H7 (cell line): Measurements from ENCODE around the gene ENTPD8. TPM values are rescaled to one million over a fixed set of nuclear protein-coding genes. Genes with fewer than 3 reads are reported as not detected.
"Not testable (repeated sequence)": the region's sequence is repeated elsewhere in the genome, so short reads cannot be mapped to it uniquely, and the experiment has no call there.

ENCODE experiments used
- DNase-seq: peaks from one replicate; pipeline ENCODE4 v3.0.0; 2012
- H3K27me3 ChIP-seq: 2 replicates; pipeline ENCODE4 v1.6.0; 2011; ENCODE audit warnings: mild to moderate bottlenecking, low read length; ENCODE audit not compliant: control insufficient read depth, insufficient read depth
- H3K36me3 ChIP-seq: replicated peaks from 2 replicates; pipeline ENCODE4 v1.5.1; 2011; ENCODE audit warnings: low read length; ENCODE audit not compliant: control insufficient read depth, insufficient read depth
- H3K4me3 ChIP-seq: 2 replicates; pipeline ENCODE4 v1.5.1; 2011; ENCODE audit warnings: low read depth, mild to moderate bottlenecking, control low read depth, low read length, moderate library complexity; ENCODE audit not compliant: insufficient read depth
- total RNA-seq: library from RNA; depleted of rRNA; stranded (reverse); fragments of >200 nt; shearing (Covaris generic); gene quantifications from 2 replicates; pipeline ENCODE4 v1.2.3, GENCODE V29; 2014

The ENTPD8 gene
- total RNA-seq, 1 experiment from 2014 or later, result 0.76 TPM

DNA sequence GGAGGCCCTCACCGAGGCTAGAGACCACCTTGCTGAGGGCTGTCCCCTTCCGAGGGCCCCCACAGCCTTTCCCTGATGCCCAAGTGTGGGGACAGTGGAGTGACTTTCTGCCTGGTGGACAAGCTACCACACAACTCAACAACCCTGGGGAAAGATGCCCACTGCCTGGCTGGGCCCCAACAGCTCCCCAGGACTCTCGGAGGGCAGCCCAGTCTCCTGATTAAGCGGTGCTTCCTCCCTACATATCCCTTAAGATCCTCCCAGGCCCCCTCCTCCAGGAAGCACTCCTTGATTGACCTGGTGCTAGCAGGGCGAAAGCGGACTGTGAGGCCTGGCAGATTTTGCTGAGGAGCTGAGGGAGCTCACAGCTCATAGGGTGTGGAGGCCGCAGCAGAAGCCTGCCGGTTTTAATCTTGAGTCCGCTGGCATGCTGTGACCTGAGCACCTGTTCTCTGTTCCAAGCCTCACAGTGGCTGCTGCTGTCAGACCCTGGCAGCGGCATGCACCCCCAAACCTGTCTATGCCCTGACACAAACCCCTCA, 15.8 kb upstream of the ENTPD8 start:
- Histone ChIP-seq H3K27me3 (peaks cover 13% of the 10 kb centered on the region; the same call in 1 of the 2 replicates), H3K4me3 (no peak overlapping the region), H3K36me3 (peaks cover 10% of the 10 kb centered on the region)
- DNase-seq, result no peak

DNA sequence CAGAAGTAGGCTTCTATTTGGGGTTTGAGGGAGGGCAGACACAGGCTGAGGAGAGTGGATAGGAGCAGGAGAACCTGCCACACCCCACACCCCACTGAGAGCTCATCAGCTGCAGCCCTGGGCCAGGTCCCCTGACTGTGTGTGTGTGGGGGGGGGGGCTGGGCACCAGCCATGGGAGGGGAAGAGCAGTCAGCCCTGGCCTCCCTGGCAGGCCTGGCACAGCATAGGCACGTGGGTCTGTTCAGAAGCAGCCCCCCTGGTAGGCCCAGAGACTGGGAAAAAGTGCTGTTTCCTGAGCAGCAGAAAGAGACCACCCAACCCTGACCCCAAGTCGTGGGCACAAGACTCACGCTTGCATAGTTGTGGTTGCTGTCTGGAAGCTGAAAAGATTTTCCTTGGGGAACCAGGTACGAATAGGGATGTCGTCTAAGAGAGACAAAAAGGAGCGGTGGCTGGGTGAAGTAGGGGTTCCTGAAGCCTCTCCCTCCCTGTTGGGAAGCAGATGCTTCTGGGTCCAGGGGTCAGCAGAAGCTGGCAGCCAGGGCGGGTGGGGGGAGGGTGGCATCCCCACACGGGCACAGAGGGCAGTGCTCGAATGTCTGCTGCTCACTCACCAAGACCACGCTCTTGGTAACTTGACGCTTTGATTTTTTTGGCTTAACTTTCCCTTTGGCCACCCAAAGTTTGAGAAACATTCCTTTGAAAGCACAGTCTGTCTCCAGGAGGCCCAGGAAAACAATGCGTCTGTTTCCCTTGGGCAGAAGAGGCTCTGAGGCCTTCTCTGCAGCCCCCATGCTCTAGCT, 15.1 kb upstream of the ENTPD8 start:
- DNase-seq, result no peak
- Histone ChIP-seq H3K27me3 (peaks cover 12% of the 10 kb centered on the region; the same call in 1 of the 2 replicates), H3K4me3 (no peak overlapping the region), H3K36me3 (peaks cover 10% of the 10 kb centered on the region)

DNA sequence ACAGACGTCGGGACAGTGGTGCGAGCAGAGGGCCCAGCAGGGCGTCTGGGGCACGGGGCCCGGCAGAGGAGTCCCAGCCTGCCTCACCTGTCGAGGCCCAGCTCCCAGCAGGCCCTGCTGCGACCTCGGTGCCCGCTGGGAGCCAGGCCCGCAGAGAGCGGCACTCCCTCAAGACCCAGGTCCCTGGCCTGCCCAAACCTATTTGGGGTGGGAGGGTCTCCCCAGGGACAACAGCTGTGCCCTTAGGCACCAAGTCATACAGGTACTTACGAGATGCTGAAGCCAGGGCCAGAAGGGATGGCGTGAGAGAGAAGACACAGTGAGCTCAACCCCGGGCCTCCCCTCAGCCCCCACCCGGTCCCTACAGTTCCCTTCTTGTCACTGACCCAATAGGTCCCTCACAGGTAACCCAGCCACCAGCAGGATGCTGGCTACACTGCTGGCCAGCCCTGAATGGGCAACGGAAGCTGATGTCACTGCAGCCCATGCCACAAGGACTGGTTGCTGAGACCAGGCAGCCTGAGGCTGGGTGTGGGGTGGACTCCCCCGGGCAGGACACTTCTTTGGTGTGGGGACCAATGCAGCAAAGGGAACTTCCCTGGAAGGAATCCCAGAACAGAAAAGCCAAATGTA, 14.3 kb upstream of the ENTPD8 start:
- Histone ChIP-seq H3K36me3 (peaks cover 10% of the 10 kb centered on the region), H3K4me3 (no peak overlapping the region), H3K27me3 (peaks cover 12% of the 10 kb centered on the region; the same call in 1 of the 2 replicates)
- DNase-seq, result no peak

DNA sequence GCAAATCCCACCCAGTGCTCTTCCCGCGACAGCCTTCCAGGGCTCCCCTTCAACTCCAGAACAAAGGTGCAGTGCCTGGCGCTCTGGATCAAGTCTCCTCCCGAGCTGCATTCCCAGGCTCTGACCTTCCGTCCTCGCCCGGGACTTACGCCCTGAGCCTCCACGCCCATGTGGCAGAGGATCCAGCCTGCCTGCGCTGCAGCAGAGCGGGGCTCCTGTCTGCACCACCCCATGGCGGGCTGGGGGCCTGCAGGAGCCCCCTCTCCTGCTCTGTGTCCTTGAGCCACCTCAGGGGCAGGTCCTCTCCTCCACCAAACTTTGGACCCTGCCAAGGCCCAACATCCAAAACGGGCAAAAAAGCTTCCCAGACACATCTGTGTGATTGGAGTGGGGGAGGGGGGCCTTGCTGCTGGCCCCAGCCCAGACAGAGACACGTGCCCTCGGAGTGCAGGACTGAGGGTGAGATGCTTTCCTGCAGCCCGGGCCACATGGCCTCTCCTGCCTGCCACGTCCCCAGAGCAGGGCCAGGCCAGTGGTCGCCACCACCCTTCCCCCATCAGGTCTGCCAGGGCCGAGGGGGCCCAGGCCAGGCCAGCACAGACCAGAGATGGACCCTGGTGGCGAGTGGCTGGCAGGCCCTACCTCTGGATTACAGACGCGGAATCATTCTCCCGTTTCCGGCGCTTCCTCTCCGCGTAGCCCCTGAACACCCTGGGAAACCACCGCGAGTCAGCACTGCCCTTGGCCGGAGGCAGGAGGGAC, 13.6 kb upstream of the ENTPD8 start:
- Histone ChIP-seq H3K4me3 (peak overlapping the region; percentile 44), H3K27me3 (peaks cover 8% of the 10 kb centered on the region; the same call in 1 of the 2 replicates), H3K36me3 (peaks cover 10% of the 10 kb centered on the region)
- DNase-seq, result peak; percentile 87

DNA sequence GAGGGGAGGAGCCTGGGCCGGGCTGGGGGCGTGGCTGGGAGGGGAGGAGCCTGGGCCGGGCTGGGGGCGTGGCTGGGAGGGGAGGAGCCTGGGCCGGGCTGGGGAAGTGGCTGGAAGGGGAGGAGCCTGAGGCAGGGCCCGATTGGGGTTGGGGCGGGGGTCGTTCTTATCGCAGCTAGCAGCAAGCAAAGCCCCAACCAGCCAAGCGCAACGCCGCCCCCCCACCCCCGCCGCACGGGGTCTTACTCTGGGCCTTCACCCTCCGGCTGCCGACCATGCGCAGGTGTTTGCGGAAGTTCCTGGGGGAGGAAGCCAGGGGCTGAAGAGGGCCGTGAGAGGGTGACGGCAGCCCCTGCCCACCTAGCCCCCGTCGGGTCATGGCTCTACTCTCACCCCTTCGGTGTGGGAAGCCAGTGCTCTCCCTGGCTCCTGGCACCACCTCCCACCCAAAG, 13.0 kb upstream of the ENTPD8 start:
- H3K4me3 ChIP-seq, result peak overlapping the region; percentile 44
- H3K27me3 ChIP-seq, result peaks cover 6% of the 10 kb centered on the region; the same call in 1 of the 2 replicates
- H3K36me3 ChIP-seq, result peaks cover 10% of the 10 kb centered on the region
- peak; percentile 98 for DNase-seq

DNA sequence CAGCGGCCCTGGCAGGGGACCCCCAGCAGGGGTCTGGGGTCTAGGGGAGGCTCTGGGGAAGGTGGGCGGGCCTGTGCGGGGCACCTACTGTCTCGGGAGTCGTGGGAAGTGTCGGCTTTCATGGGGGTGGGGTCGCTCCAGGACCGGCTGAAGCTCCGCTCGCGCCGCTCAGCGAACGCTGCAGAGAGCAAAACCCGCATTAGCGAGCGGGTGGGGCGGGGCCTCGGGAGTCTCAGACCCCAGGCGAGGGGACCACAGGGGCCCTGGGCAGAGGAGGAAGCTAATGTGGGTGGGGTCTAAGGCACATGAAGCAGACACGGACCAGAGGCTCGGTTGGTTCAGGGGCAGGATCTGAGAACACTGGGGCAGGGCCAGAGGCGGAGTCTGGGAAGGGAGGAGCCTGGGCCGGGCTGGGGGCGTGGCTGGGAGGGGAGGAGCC, 12.5 kb upstream of the ENTPD8 start:
- peak; percentile 99 for DNase-seq
- Histone ChIP-seq H3K27me3 (peaks cover 5% of the 10 kb centered on the region; the same call in 1 of the 2 replicates), H3K36me3 (peaks cover 10% of the 10 kb centered on the region), H3K4me3 (peak overlapping the region; percentile 42)

DNA sequence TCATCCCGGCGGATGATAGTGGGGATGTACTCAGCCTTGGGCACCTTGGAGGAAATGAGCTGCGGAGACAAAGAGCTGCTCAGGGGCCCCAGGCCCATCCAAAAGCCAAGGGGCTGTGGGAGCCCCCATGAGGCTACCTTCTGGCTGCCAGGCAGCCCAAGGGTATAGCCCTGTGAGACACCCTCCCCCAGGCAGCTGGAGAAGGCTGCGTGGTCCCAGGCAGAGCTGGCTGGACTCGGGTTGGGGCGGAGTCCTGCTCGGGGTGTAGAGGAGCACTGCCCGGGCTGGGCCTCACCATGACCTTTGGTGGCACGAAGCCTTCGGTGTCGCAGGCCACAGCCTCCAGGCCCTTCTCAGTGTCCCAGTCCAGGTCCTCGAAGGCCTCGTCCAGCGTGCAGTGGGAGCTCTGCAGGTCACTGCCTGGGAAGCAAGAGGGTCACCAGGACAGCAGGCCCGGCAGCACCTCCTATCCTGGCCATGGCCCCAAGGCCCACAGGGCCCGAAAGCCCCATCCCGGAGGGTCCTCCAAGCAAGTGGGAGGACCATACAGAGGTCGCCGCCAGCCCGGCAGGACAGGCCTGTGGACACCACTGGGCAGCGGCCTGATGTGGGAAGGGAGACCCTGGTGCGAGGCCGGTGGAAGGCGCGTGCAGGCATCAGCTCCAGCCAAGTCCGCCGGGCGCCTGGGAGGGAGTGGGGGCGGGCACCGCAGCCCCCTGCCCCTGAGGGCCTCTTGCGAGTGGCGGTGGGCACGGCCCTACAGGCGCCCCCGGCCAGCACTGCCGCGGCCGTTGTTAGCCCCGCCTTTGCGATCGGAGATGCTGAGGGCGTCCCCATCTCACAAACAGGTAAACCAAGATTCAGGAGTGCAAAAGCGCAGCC, 11.8 kb upstream of the ENTPD8 start:
- DNase-seq, result peak; percentile 44
- Histone ChIP-seq H3K4me3 (peak overlapping the region; percentile 42), H3K27me3 (no peaks in the 10 kb centered on the region; the same call in 1 of the 2 replicates), H3K36me3 (peaks cover 10% of the 10 kb centered on the region)

DNA sequence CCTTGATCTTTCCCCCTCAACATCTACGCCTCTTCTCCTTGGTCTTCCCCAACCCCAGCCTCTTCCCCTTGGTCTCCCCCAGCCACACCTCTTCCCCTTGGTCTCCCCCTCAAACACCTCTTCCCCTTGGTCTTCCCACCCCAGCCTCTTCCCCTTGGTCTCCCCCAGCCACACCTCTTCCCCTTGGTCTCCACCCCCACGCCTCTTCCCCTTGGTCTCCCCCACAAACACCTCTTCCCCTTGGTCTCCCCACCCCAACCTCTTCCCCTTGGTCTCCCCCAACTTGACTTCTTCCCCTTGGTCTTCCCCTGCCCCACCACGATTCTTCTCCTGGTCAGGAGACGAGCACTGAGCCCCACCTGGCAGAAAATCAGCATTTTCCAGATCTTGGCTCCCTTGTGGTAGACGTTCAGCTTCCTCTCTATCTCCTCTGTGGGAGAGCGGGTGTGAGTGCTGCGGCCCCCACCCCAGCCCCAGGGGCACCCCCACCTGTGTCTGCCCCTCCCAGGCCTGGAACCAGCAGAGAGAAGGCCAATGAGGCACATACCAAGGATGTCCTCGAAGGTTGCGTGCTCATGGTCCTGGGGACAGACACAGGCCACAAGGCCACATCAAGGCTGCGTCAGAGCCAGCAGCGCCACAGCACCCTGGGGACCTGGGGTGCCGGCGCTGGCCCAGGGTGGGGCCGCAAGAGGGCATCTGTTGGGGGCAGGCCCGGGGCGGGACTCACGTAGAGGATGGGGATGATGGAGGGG, 11.0 kb upstream of the ENTPD8 start:
- Histone ChIP-seq H3K27me3 (no peaks in the 10 kb centered on the region; the same call in 1 of the 2 replicates), H3K4me3 (no peak overlapping the region), H3K36me3 (peaks cover 10% of the 10 kb centered on the region)
- DNase-seq, result no peak

DNA sequence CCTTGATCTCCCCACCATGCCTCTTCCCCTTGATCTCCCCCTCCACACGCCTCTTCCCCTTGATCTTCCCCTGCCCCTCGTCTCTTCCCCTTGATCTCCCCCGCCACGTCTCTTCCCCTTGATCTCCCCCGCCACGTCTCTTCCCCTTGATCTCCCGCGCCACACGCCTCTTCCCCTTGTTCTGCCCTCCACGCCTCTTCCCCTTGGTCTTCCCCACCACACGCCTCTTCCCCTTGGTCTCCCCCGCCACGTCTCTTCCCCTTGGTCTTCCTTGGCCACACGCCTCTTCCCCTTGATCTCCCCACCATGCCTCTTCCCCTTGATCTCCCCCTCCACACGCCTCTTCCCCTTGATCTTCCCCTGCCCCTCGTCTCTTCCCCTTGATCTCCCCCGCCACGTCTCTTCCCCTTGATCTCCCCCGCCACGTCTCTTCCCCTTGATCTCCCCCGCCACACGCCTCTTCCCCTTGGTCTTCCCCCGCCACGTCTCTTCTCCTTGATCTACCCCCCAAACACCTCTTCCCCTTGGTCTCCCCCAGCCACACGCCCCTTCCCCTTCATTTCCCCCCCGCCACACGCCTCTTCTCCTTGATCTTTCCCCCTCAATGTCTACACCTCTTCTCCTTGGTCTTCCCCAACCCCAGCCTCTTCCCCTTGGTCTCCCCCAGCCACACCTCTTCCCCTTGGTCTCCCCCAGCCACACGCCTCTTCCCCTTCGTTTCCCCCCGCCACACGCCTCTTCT, 10.3 kb upstream of the ENTPD8 start:
- H3K27me3 ChIP-seq, H3K36me3 ChIP-seq, DNase-seq, H3K4me3 ChIP-seq: not testable (repeated sequence)

DNA sequence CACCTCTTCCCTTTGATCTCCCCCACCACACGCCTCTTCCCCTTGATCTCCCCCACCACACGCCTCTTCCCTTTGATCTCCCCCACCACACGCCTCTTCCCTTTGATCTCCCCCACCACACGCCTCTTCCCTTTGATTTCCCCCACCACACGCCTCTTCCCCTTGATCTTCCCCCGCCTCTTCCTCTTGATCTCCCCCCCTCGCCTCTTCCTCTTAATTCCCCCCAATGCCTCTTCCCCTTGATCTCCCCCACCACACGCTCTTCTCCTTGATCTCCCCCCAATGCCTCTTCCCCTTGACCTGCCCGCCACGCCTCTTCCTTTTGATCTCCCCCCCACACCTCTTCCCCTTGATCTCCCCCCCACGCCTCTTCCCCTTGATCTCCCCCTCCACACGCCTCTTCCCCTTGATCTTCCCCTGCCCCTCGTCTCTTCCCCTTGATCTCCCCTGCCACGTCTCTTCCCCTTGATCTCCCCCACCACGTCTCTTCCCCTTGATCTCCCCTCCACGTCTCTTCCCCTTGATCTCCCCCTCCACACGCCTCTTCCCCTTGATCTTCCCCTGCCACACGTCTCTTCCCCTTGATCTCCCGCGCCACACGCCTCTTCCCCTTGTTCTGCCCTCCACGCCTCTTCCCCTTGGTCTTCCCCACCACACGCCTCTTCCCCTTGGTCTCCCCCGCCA, 9.5 kb upstream of the ENTPD8 start:
- DNase-seq, H3K27me3 ChIP-seq, H3K36me3 ChIP-seq, H3K4me3 ChIP-seq: not testable (repeated sequence)

DNA sequence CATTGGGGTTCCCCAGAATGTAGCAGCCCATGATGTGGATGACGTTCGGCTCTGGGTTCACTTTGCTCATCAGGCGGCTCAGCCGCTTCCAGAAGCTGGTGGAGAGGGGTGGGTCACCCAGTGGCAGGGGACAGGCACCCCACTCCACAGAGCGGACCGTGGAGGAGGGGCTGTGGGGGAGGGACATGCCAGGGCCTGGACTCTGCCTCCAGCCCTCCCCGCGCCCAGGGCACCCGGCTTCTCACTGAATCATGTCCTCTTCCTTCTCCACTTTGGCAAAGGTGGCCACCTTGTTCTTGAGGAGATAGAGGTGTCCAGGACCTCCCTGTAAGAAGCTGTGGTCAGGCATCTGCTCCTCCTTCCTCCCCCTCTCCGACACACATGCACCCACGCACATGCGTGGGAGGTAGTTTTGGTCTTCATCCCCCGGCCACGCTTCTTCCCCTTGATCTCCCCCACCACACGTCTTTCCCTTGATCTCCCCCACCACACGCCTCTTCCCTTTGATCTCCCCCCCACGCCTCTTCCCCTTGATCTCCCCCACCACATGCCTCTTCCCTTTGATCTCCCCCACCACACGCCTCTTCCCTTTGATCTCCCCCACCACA, 8.9 kb upstream of the ENTPD8 start:
- Histone ChIP-seq H3K27me3 (no peaks in the 10 kb centered on the region; the same call in 1 of the 2 replicates), H3K4me3 (no peak overlapping the region), H3K36me3 (no peaks in the 10 kb centered on the region; the same call in none of the 2 replicates)
- DNase-seq, result peak; percentile 36
